ENCODE results near the gene ARMC12. TPM values are rescaled to one million over a fixed set of nuclear protein-coding genes. Genes with fewer than 3 reads are reported as not detected.
"Not testable (repeated sequence)": the region's sequence is repeated elsewhere in the genome, so short reads cannot be mapped to it uniquely, and the experiment has no call there.

ARMC12 gene
- total RNA-seq, result 1 to 10 TPM in 1 of 2 experiments, under 1 TPM in 1; 0.69 to 1.3 TPM
- under 1 TPM in 1 of 2 donors, not detected in 1; 0.28 TPM for polyA plus RNA-seq

- intact Hi-C loops (cut with micrococcal nuclease), result loop anchor here (1.0 to 5.0 kb wide), 7 partner anchors 21 to 440 kb away; partner anchors contain the start of genes DEF6, FANCE and PPARD
- H3K27ac ChIP-seq (ENCODE audit: low read depth, low read length), result no peak within 1 kb of the TSS
- H3K9me3 Mint-ChIP-seq, result no peaks in the 10 kb centered on the region
Observed at GRCh38 chr6:35736982-35737412, at the start of gene ARMC12. TSS of gene ARMC12 (plus strand) at chr6:35737032. CDS start at chr6:35737109, 77 bp downstream.

GRCh38 chr6:35687658-35688604 is 48.9 kb upstream of the ARMC12 start:
- DNase-seq, result peak; percentile 46 to 61 (median 50)
- intact Hi-C loops (cut with micrococcal nuclease), result loop anchor here (1.0 to 5.0 kb wide), 5 partner anchors 10 to 103 kb away; no protein-coding TSS in a partner anchor

More at GRCh38 chr6:35736982-35737412, at the start of gene ARMC12:
- H3K4me3 Mint-ChIP-seq, result peak within 1 kb of the TSS in 6 of 8 donors; percentile 60 to 81 (median 68)
- H3K27me3 ChIP-seq (ENCODE audit: insufficient read depth, low read length), result no peaks in the 10 kb centered on the region
- DNase-seq, result no peak
- peaks cover 30 to 58% (median 44%) of the 10 kb centered on the region in 4 donors for H3K4me1 Mint-ChIP-seq
- H3K27ac Mint-ChIP-seq, result peak within 1 kb of the TSS; percentile 79 to 94 (median 89)
- H3K4me1 ChIP-seq (ENCODE audit: insufficient read depth, low read length), result peaks cover 54% of the 10 kb centered on the region
- H3K4me3 ChIP-seq (ENCODE audit: low read length in 2 of 2), result no peak within 1 kb of the TSS
- H3K27me3 Mint-ChIP-seq, result no peaks in the 10 kb centered on the region
- ChIA-PET CTCF (ENCODE audit: partially characterized antibody) (interaction anchor here (0.6 to 17.0 kb wide), 52 partner anchors 11 to 815 kb away, joined by 3 to 360 read pairs (median 6); partner anchors contain the start of genes FKBP5, PPARD and RPL10A), POLR2A (ENCODE audit: partially characterized antibody) (interaction anchor here (0.8 to 3.4 kb wide), 16 partner anchors 10 to 285 kb away, joined by 3 to 35 read pairs (median 6); partner anchors contain the start of gene FANCE)
- H3K36me3 Mint-ChIP-seq, result no peaks in the 10 kb centered on the region
- H3K36me3 ChIP-seq (ENCODE audit: insufficient read depth, low read length), result no peaks in the 10 kb centered on the region
- no peaks in the 10 kb centered on the region for H3K9me3 ChIP-seq (ENCODE audit: control insufficient read depth in 1 of 2, low read length in 2 of 2)

GRCh38 chr6:35688605-35689322 is 48.1 kb upstream of the ARMC12 start, which contains the start of gene FKBP5:
TSS of gene FKBP5 (minus strand) at chr6:35688915. CDS start at chr6:35642824, 46,091 bp downstream.
- CTCF ChIA-PET (ENCODE audit: partially characterized antibody), result interaction anchor here (2.0 kb wide), 1 partner anchor 48 kb away, joined by 7 read pairs; the partner anchor contains the start of gene ARMC12
- H3K27me3 Mint-ChIP-seq, result no peaks in the 10 kb centered on the region
- Histone ChIP-seq H3K4me3 (ENCODE audit: low read length in 2 of 2) (peak within 1 kb of the TSS; percentile 51 to 99), H3K27me3 (ENCODE audit: insufficient read depth, low read length) (no peaks in the 10 kb centered on the region), H3K36me3 (ENCODE audit: insufficient read depth, low read length) (no peaks in the 10 kb centered on the region), H3K27ac (ENCODE audit: low read depth, low read length) (peak within 1 kb of the TSS; percentile 85), H3K9me3 (ENCODE audit: control insufficient read depth in 1 of 2, low read length in 2 of 2) (no peaks in the 10 kb centered on the region), H3K4me1 (ENCODE audit: insufficient read depth, low read length) (peaks cover 22% of the 10 kb centered on the region)
- intact Hi-C loops (cut with micrococcal nuclease), result loop anchor here (1.0 to 5.0 kb wide), 4 partner anchors 14 to 104 kb away; no protein-coding TSS in a partner anchor
- peak; percentile 83 to 87 (median 85) for DNase-seq
- H3K4me3 Mint-ChIP-seq, result peak within 1 kb of the TSS; percentile 96 to 100 (median 100)
- H3K36me3 Mint-ChIP-seq, result peaks cover 0 to 14% of the 10 kb centered on the region in 2 donors
- H3K27ac Mint-ChIP-seq, result peak within 1 kb of the TSS; percentile 93 to 98 (median 95)
- POLR2A ChIA-PET (ENCODE audit: partially characterized antibody), result interaction anchor here (1.0 to 8.5 kb wide), 10 partner anchors 8 to 87 kb away, joined by 3 to 141 read pairs (median 4); no protein-coding TSS in a partner anchor
- H3K4me1 Mint-ChIP-seq, result peaks cover 4 to 30% (median 10%) of the 10 kb centered on the region in 4 donors
- H3K9me3 Mint-ChIP-seq, result no peaks in the 10 kb centered on the region

More at GRCh38 chr6:35687658-35688604, 48.9 kb upstream of the ARMC12 start:
- no peaks in the 10 kb centered on the region for H3K27me3 Mint-ChIP-seq
- Histone ChIP-seq H3K4me1 (ENCODE audit: insufficient read depth, low read length) (peaks cover 31% of the 10 kb centered on the region), H3K27ac (ENCODE audit: low read depth, low read length) (peak overlapping the region; percentile 85), H3K27me3 (ENCODE audit: insufficient read depth, low read length) (no peaks in the 10 kb centered on the region), H3K4me3 (ENCODE audit: low read length in 2 of 2) (peak overlapping the region; percentile 51 to 99), H3K9me3 (ENCODE audit: control insufficient read depth in 1 of 2, low read length in 2 of 2) (no peaks in the 10 kb centered on the region), H3K36me3 (ENCODE audit: insufficient read depth, low read length) (no peaks in the 10 kb centered on the region)
- peaks cover 3 to 14% of the 10 kb centered on the region in 2 donors for H3K36me3 Mint-ChIP-seq
- CTCF ChIA-PET (ENCODE audit: partially characterized antibody), result interaction anchor here (0.7 to 3.2 kb wide), 11 partner anchors 9 to 98 kb away, joined by 3 to 33 read pairs (median 5); partner anchors contain the start of gene ARMC12
- H3K27ac Mint-ChIP-seq, result peak overlapping the region; percentile 92 to 98 (median 95)
- H3K9me3 Mint-ChIP-seq, result no peaks in the 10 kb centered on the region
- POLR2A ChIA-PET (ENCODE audit: partially characterized antibody), result interaction anchor here (0.6 to 8.5 kb wide), 23 partner anchors 7 to 387 kb away, joined by 3 to 141 read pairs (median 4); partner anchors contain the start of gene ARMC12
- peak overlapping the region; percentile 96 to 100 (median 100) for H3K4me3 Mint-ChIP-seq
- H3K4me1 Mint-ChIP-seq, result peaks cover 4 to 30% (median 12%) of the 10 kb centered on the region in 4 donors

- H3K27me3 Mint-ChIP-seq; H3K36me3 ChIP-seq (ENCODE audit: insufficient read depth, low read length); H3K9me3 Mint-ChIP-seq; H3K27ac ChIP-seq (ENCODE audit: low read depth, low read length); H3K27me3 ChIP-seq (ENCODE audit: insufficient read depth, low read length); DNase-seq; H3K9me3 ChIP-seq (ENCODE audit: control insufficient read depth in 1 of 2, low read length in 2 of 2); H3K4me3 ChIP-seq (ENCODE audit: low read length in 2 of 2); intact Hi-C loops (cut with micrococcal nuclease): not testable (repeated sequence)
- Mint-ChIP-seq H3K36me3 (peaks cover 0 to 13% of the 10 kb centered on the region in 2 donors), H3K4me3 (peak overlapping the region in 5 of 8 donors; percentile 51 to 82 (median 64)), H3K4me1 (peaks cover 4 to 28% (median 10%) of the 10 kb centered on the region in 4 donors), H3K27ac (peak overlapping the region in 5 of 7 donors; percentile 18 to 93 (median 75))
- CTCF ChIA-PET (ENCODE audit: partially characterized antibody), result interaction anchor here (2.0 kb wide), 1 partner anchor 47 kb away, joined by 7 read pairs; the partner anchor contains the start of gene ARMC12
- POLR2A ChIA-PET (ENCODE audit: partially characterized antibody), result interaction anchor here (1.0 to 8.5 kb wide), 7 partner anchors 9 to 42 kb away, joined by 3 to 141 read pairs (median 4); no protein-coding TSS in a partner anchor
- H3K4me1 ChIP-seq (ENCODE audit: insufficient read depth, low read length), result peaks cover 11% of the 10 kb centered on the region
Observed at GRCh38 chr6:35690006-35690405, 46.8 kb upstream of the ARMC12 start.

GRCh38 chr6:35690484-35690883 is 46.3 kb upstream of the ARMC12 start:
- Mint-ChIP-seq H3K9me3 (no peaks in the 10 kb centered on the region), H3K27ac (peak overlapping the region in 1 of 7 donors; percentile 93), H3K36me3 (peaks cover 0 to 13% of the 10 kb centered on the region in 2 donors), H3K27me3 (no peaks in the 10 kb centered on the region), H3K4me3 (no peak overlapping the region), H3K4me1 (peaks cover 4 to 26% (median 9%) of the 10 kb centered on the region in 4 donors)
- no peak overlapping the region for H3K4me3 ChIP-seq (ENCODE audit: low read length in 2 of 2)
- POLR2A ChIA-PET (ENCODE audit: partially characterized antibody), result interaction anchor here (1.2 to 8.5 kb wide), 4 partner anchors 11 to 42 kb away, joined by 3 to 141 read pairs (median 26); no protein-coding TSS in a partner anchor
- no peaks in the 10 kb centered on the region for H3K36me3 ChIP-seq (ENCODE audit: insufficient read depth, low read length)
- H3K9me3 ChIP-seq (ENCODE audit: control insufficient read depth in 1 of 2, low read length in 2 of 2), result no peaks in the 10 kb centered on the region
- H3K4me1 ChIP-seq (ENCODE audit: insufficient read depth, low read length), result peaks cover 6% of the 10 kb centered on the region
- intact Hi-C loops (cut with micrococcal nuclease), result no loop called here
- H3K27ac ChIP-seq (ENCODE audit: low read depth, low read length), result no peak overlapping the region
- no peak for DNase-seq
- H3K27me3 ChIP-seq (ENCODE audit: insufficient read depth, low read length), result no peaks in the 10 kb centered on the region
- CTCF ChIA-PET (ENCODE audit: partially characterized antibody), result interaction anchor here (0.9 to 2.0 kb wide), 3 partner anchors 39 to 66 kb away, joined by 3 to 7 read pairs (median 4); partner anchors contain the start of gene ARMC12
